Mesodermal cell (in vitro differentiated cells): ENCODE measurements around the gene CEP78. TPM values are rescaled to one million over a fixed set of nuclear protein-coding genes. Genes with fewer than 3 reads are reported as not detected.
"Not testable (repeated sequence)": the region's sequence is repeated elsewhere in the genome, so short reads cannot be mapped to it uniquely, and the experiment has no call there.

ENCODE experiments used
- H3K27ac ChIP-seq: 2 replicates; pipeline ENCODE4 v1.7.0; 2013; ENCODE audit warnings: mild to moderate bottlenecking, low read depth, low read length, moderate library complexity; ENCODE audit not compliant: severe bottlenecking
- H3K36me3 ChIP-seq: 2 replicates; pipeline ENCODE4 v1.7.1; 2013; ENCODE audit warnings: mild to moderate bottlenecking, low read length, moderate library complexity; ENCODE audit not compliant: control insufficient read depth, insufficient read depth
- H3K4me1 ChIP-seq: one replicate; pipeline ENCODE4 v1.7.1; 2013; ENCODE audit warnings: mild to moderate bottlenecking, low read length; ENCODE audit not compliant: insufficient read depth, control insufficient read depth, poor library complexity, severe bottlenecking
- H3K4me3 ChIP-seq: 2 replicates; pipeline ENCODE4 v1.7.0; 2013; ENCODE audit warnings: low read length, control low read depth, mild to moderate bottlenecking; ENCODE audit not compliant: insufficient read depth, poor library complexity, severe bottlenecking; ENCODE audit errors: extremely low read depth
- H3K9me3 ChIP-seq: 2 replicates; pipeline ENCODE4 v1.7.1; 2013; ENCODE audit warnings: mild to moderate bottlenecking, low read length, moderate library complexity; ENCODE audit not compliant: control insufficient read depth
- WGBS, 2 experiments: methylation state at CpG; one replicate each; pipeline ENCODE4 v1.1.5; 2013; ENCODE audit warnings: missing lambda C conversion rate in 2 of 2; ENCODE audit not compliant: insufficient coverage in 2 of 2; 5-methylcytosine and 5-hydroxymethylcytosine counted together
- polyA plus RNA-seq, 2 experiments: library from polyadenylated mRNA; stranded (reverse); fragments of 50-300 nt; gene quantifications; one replicate each; pipeline ENCODE4 v1.2.3, GENCODE V29; 2013

Gene CEP78
- 32.0 TPM for polyA plus RNA-seq (2013, experiment 1 of 2)
- polyA plus RNA-seq (2013, experiment 2 of 2), result 37.3 TPM

GRCh38 chr9:78235762-78236550, at the start of gene CEP78:
Gene CEP78 (plus strand): TSS chr9:78236075. CDS start chr9:78236351, 276 bp downstream.
- no peaks in the 10 kb centered on the region for H3K4me1 ChIP-seq
- H3K36me3 ChIP-seq, result peaks cover 15% of the 10 kb centered on the region
- peak within 1 kb of the TSS; percentile 69 for H3K4me3 ChIP-seq
- H3K9me3 ChIP-seq, result no peaks in the 10 kb centered on the region
- 0% methylated on average over 71 to 77 of the region's 87 CpGs for WGBS, 2 experiments
- peak within 1 kb of the TSS; percentile 78 for H3K27ac ChIP-seq

GRCh38 chr9:78187763-78188484, 48.0 kb upstream of the CEP78 start:
- WGBS, 2 experiments, result 100% methylated on average over 1 of the region's 5 CpGs; no CpG with 5 or more reads in 1 of the 2 experiments
- no peak overlapping the region for H3K27ac ChIP-seq
- no peak overlapping the region for H3K4me3 ChIP-seq
- no peaks in the 10 kb centered on the region for H3K9me3 ChIP-seq
- H3K36me3 ChIP-seq, result no peaks in the 10 kb centered on the region
- H3K4me1 ChIP-seq, result no peaks in the 10 kb centered on the region

- no peak overlapping the region for H3K27ac ChIP-seq
- H3K36me3 ChIP-seq, result no peaks in the 10 kb centered on the region
- no peak overlapping the region for H3K4me3 ChIP-seq
- no peaks in the 10 kb centered on the region for H3K9me3 ChIP-seq
- WGBS, 2 experiments, result no CpG with 5 or more reads among the region's 1 CpG
- H3K4me1 ChIP-seq, result no peaks in the 10 kb centered on the region
These were observed 47.3 kb upstream of the CEP78 start for GRCh38 chr9:78188594-78188993.

GRCh38 chr9:78189001-78189400, 46.9 kb upstream of the CEP78 start:
- no peaks in the 10 kb centered on the region for H3K4me1 ChIP-seq
- H3K9me3 ChIP-seq, result no peaks in the 10 kb centered on the region
- no peak overlapping the region for H3K4me3 ChIP-seq
- no peaks in the 10 kb centered on the region for H3K36me3 ChIP-seq
- H3K27ac ChIP-seq, result no peak overlapping the region
- 88 to 94% methylated on average over 3 to 5 of the region's 5 CpGs for WGBS, 2 experiments

- Histone ChIP-seq H3K9me3 (no peaks in the 10 kb centered on the region), H3K4me1 (no peaks in the 10 kb centered on the region), H3K27ac (no peak overlapping the region), H3K4me3 (no peak overlapping the region), H3K36me3 (no peaks in the 10 kb centered on the region)
- 89 to 94% methylated on average over 4 of the region's 5 CpGs for WGBS, 2 experiments
These were observed 46.4 kb upstream of the CEP78 start for GRCh38 chr9:78189461-78189860.

- Histone ChIP-seq H3K4me1 (no peaks in the 10 kb centered on the region), H3K4me3 (no peak overlapping the region), H3K9me3 (no peaks in the 10 kb centered on the region), H3K27ac (no peak overlapping the region), H3K36me3 (no peaks in the 10 kb centered on the region)
These were observed 43.9 kb upstream of the CEP78 start for GRCh38 chr9:78191931-78192330.

- Histone ChIP-seq H3K36me3 (no peaks in the 10 kb centered on the region), H3K4me1 (no peaks in the 10 kb centered on the region), H3K9me3 (no peaks in the 10 kb centered on the region), H3K27ac (no peak overlapping the region), H3K4me3 (no peak overlapping the region)
- 88% methylated on average over 1 of the region's 1 CpG; no CpG with 5 or more reads in 1 of the 2 experiments for WGBS, 2 experiments
These were observed 39.6 kb upstream of the CEP78 start for GRCh38 chr9:78196258-78196657.

GRCh38 chr9:78201158-78201777, 34.6 kb upstream of the CEP78 start:
- not testable (repeated sequence) for H3K9me3 ChIP-seq, H3K27ac ChIP-seq, H3K4me1 ChIP-seq, H3K4me3 ChIP-seq, H3K36me3 ChIP-seq
- WGBS, 2 experiments, result 54 to 60% methylated on average over 10 to 14 of the region's 16 CpGs

- no peak overlapping the region for H3K4me3 ChIP-seq
- no peaks in the 10 kb centered on the region for H3K9me3 ChIP-seq
- H3K4me1 ChIP-seq, result no peaks in the 10 kb centered on the region
- no peaks in the 10 kb centered on the region for H3K36me3 ChIP-seq
- 100% methylated on average over 1 of the region's 2 CpGs; no CpG with 5 or more reads in 1 of the 2 experiments for whole genome bisulfite sequencing, 2 experiments
- H3K27ac ChIP-seq, result no peak overlapping the region
These were observed 28.6 kb upstream of the CEP78 start for GRCh38 chr9:78207319-78207718.

GRCh38 chr9:78207901-78208300, 28.0 kb upstream of the CEP78 start:
- H3K4me3 ChIP-seq, result no peak overlapping the region
- 87 to 100% methylated on average over 1 to 2 of the region's 4 CpGs for WGBS, 2 experiments

More at GRCh38 chr9:78207901-78208300, 28.0 kb upstream of the CEP78 start:
- Histone ChIP-seq H3K4me1 (no peaks in the 10 kb centered on the region), H3K9me3 (no peaks in the 10 kb centered on the region), H3K36me3 (no peaks in the 10 kb centered on the region), H3K27ac (no peak overlapping the region)
